Smooth muscle cell (in vitro differentiated cells): ENCODE results near the gene C1orf159. TPM values are rescaled to one million over a fixed set of nuclear protein-coding genes. Genes with fewer than 3 reads are reported as not detected.

Source experiments
- DNase-seq: peaks from one replicate; lab custom pipeline; 2025; ENCODE audit not compliant: unreplicated experiment; lab: John Stamatoyannopoulos, UW
- H2AFZ ChIP-seq: fragments of 200-600 bp; sonication (generic); 2 replicates; pipeline ENCODE4 v1.6.0; 2016; ENCODE audit warnings: antibody characterized with exemption, low read depth, mild to moderate bottlenecking
- H3F3A ChIP-seq: fragments of 200-600 bp; sonication (generic); 2 replicates; pipeline ENCODE4 v1.6.0; 2017; ENCODE audit warnings: antibody characterized with exemption, low read depth
- H3K27ac ChIP-seq: fragments of 200-600 bp; sonication (generic); 2 replicates; pipeline ENCODE4 v1.5.1; 2016; ENCODE audit warnings: low read depth, mild to moderate bottlenecking
- H3K27me3 ChIP-seq: fragments of 200-600 bp; sonication (generic); 2 replicates; pipeline ENCODE4 v1.6.1; 2016; ENCODE audit warnings: low read depth, mild to moderate bottlenecking
- H3K36me3 ChIP-seq: fragments of 200-600 bp; sonication (generic); 2 replicates; pipeline ENCODE4 v1.5.1; 2016; ENCODE audit warnings: low read depth
- H3K4me1 ChIP-seq: fragments of 200-600 bp; sonication (generic); 2 replicates; pipeline ENCODE4 v1.5.1; 2016; ENCODE audit warnings: low read depth
- H3K4me2 ChIP-seq: fragments of 200-600 bp; sonication (generic); 2 replicates; pipeline ENCODE4 v1.6.0; 2016; ENCODE audit warnings: mild to moderate bottlenecking
- H3K4me3 ChIP-seq: fragments of 200-600 bp; sonication (generic); 2 replicates; pipeline ENCODE4 v1.5.1; 2016; ENCODE audit warnings: mild to moderate bottlenecking
- H3K79me2 ChIP-seq: fragments of 200-600 bp; sonication (generic); 2 replicates; pipeline ENCODE4 v1.6.0; 2016; ENCODE audit warnings: low read depth, mild to moderate bottlenecking
- H3K9ac ChIP-seq: fragments of 200-600 bp; sonication (generic); 2 replicates; pipeline ENCODE4 v1.6.0; 2016; ENCODE audit warnings: low read depth
- H3K9me3 ChIP-seq: fragments of 200-600 bp; sonication (generic); replicated peaks from 2 replicates; pipeline ENCODE4 v1.5.1; 2016; ENCODE audit warnings: low read depth
- H4K20me1 ChIP-seq: fragments of 200-600 bp; sonication (generic); 2 replicates; pipeline ENCODE4 v1.6.0; 2016; ENCODE audit warnings: low read depth
- WGBS: methylation state at CpG from one replicate; pipeline ENCODE4 v1.1.7; 2016; ENCODE audit warnings: low lambda C conversion rate; 5-methylcytosine and 5-hydroxymethylcytosine counted together
- polyA plus RNA-seq: library from polyadenylated mRNA; unstranded; fragments of >200 nt; fragmentation: Nextera tagmentation; extraction: Ambion mirVana; gene quantifications from 2 replicates; pipeline ENCODE4 v1.2.1, GENCODE V29; 2016
- total RNA-seq: library from RNA; depleted of rRNA; stranded (reverse); fragments of >200 nt; gene quantifications from 2 replicates; pipeline ENCODE4 v1.2.3, GENCODE V29; 2014
- TF ChIP-seq, protein P1 (sequence below): fragments of 200-600 bp; sonication (generic); IDR thresholded peaks from 2 replicates; pipeline ENCODE4 v1.5.1; 2017; ENCODE audit warnings: borderline replicate concordance, mild to moderate bottlenecking, antibody characterized with exemption; ENCODE audit not compliant: insufficient read depth, poor library complexity, severe bottlenecking

Gene C1orf159
- total and polyA plus RNA-seq, 2 experiments from 2014 or later: 20.2 to 24.5 TPM

DNA sequence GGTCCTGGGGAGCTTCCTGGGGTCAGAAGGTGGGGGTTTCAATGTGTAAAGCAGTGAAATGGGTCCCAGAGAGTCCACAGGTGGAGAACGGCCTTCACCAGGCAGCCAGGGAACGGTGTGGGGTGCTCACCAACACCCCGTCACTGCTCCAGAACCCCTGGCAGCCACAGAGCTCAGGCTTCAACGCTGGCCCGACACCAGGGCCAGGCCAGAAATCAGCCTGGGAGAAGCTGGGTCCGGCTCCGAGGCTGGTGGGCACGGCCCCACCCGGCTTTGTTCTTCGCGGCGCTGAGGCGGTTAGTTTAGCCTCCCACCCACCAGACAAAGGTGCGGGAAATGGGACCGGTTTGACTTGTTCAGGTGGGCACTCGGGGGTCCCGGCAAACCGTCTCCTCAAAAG lies 24.8 kb upstream of the C1orf159 start:
- H3K27me3 ChIP-seq: peaks cover 14% of the 10 kb centered on the region
- 85% methylated on average over 15 of the region's 18 CpGs for WGBS
- H3K27ac ChIP-seq: no peak overlapping the region
- H3K36me3 ChIP-seq: no peaks in the 10 kb centered on the region
- DNase-seq: no peak
- no peak overlapping the region for H3K4me2 ChIP-seq
- no peak overlapping the region for H3K9ac ChIP-seq
- no peaks in the 10 kb centered on the region for H4K20me1 ChIP-seq
- TF ChIP-seq, protein P1, sequence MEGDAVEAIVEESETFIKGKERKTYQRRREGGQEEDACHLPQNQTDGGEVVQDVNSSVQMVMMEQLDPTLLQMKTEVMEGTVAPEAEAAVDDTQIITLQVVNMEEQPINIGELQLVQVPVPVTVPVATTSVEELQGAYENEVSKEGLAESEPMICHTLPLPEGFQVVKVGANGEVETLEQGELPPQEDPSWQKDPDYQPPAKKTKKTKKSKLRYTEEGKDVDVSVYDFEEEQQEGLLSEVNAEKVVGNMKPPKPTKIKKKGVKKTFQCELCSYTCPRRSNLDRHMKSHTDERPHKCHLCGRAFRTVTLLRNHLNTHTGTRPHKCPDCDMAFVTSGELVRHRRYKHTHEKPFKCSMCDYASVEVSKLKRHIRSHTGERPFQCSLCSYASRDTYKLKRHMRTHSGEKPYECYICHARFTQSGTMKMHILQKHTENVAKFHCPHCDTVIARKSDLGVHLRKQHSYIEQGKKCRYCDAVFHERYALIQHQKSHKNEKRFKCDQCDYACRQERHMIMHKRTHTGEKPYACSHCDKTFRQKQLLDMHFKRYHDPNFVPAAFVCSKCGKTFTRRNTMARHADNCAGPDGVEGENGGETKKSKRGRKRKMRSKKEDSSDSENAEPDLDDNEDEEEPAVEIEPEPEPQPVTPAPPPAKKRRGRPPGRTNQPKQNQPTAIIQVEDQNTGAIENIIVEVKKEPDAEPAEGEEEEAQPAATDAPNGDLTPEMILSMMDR: no peak
- peaks cover 6% of the 10 kb centered on the region for H3K4me1 ChIP-seq
- H3K9me3 ChIP-seq: no peaks in the 10 kb centered on the region
- H3K4me3 ChIP-seq: no peak overlapping the region
- no peak overlapping the region for H2AFZ ChIP-seq
- no peaks in the 10 kb centered on the region for H3F3A ChIP-seq
- H3K79me2 ChIP-seq: no peaks in the 10 kb centered on the region

DNA sequence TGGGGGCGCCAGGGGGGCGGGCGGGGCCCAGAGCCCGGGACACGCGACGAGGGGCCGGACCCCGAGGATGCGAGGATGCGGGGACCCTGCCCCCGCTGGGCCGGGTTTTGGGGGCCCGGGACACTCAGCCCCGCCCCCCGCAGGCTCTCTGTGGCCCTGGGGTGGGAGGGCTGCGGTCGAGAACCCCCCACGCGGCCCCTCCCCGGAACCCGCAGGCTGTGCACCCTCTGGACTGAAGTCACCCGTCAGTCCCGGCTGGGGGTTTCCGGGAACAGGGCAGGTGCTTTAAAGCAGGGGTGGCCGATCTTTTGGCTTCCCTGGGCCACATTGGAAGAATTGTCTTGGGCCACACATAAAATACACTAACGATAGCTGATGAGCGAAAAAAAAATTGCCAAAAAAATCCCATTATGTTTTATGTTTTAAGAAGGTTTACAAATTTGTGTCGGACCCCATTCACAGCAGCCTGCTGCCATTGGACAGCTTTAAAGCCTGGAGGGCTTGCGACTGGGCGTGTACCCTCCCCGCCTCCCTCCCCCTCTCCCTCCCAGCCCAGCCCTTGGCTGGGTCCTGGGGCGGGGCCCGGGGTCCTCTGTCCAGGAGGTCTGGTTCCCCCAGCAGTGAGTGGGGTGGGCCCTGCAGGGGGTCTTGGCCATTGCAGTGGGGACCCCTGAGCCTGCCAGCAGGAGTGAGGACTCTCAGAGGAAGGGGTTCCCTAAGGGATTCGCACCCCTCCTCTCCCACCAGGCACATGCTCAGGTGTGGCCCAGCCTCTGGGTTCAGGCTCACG lies 21.6 kb upstream of the C1orf159 start:
- H3K4me3 ChIP-seq: no peak overlapping the region
- H3K79me2 ChIP-seq: no peaks in the 10 kb centered on the region
- H3K4me1 ChIP-seq: peaks cover 6% of the 10 kb centered on the region
- H3K9me3 ChIP-seq: no peaks in the 10 kb centered on the region
- DNase-seq: no peak
- no peaks in the 10 kb centered on the region for H4K20me1 ChIP-seq
- no peaks in the 10 kb centered on the region for H3F3A ChIP-seq
- peaks cover 14% of the 10 kb centered on the region for H3K27me3 ChIP-seq
- H3K4me2 ChIP-seq: no peak overlapping the region
- H2AFZ ChIP-seq: no peak overlapping the region
- H3K9ac ChIP-seq: no peak overlapping the region
- 58% methylated on average over 16 of the region's 36 CpGs for WGBS
- H3K36me3 ChIP-seq: no peaks in the 10 kb centered on the region
- H3K27ac ChIP-seq: no peak overlapping the region
- TF ChIP-seq, protein P1: no peak

DNA sequence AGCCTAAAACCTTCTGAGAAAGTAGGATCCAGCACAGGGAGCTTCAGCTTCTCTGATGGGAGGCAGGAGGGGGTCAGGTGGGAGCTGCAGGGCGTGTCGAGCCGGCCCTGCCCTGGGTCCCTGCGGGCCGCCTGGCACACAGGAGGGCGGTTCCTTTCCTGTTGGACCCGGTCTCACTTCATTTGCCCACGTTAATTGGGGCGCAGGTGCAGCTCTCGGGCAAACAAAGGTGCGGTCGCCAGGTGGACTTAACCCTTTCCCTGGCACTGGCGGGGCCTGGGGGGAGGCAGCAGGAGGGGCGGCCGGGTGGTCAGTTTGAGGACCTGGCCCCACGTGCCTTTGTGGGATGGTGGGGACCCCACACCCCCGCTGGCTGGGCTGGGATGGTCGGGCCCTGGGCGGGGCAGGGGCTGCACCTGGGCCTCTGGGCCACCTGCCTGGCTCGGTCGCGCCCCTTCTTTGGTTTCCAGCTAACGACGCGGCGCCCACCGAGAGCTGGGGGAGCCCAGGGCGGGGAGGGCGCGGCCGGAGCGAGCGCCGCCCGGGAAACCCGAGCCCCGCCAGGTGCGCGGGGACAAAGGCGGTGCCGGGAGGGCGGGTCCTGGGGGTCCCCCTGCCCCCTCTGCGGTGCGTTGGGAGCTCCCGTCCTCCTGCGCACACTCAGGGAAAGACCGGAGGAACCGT lies 20.8 kb upstream of the C1orf159 start:
- Histone ChIP-seq H3F3A (no peaks in the 10 kb centered on the region), H3K4me1 (peaks cover 6% of the 10 kb centered on the region), H2AFZ (no peak overlapping the region), H3K4me2 (no peak overlapping the region), H3K4me3 (no peak overlapping the region), H3K9me3 (no peaks in the 10 kb centered on the region), H3K79me2 (no peaks in the 10 kb centered on the region), H3K36me3 (no peaks in the 10 kb centered on the region), H3K9ac (no peak overlapping the region), H4K20me1 (no peaks in the 10 kb centered on the region), H3K27me3 (peaks cover 14% of the 10 kb centered on the region), H3K27ac (no peak overlapping the region)
- no peak for DNase-seq
- TF ChIP-seq, protein P1: no peak
- 61% methylated on average over 21 of the region's 48 CpGs for whole genome bisulfite sequencing
